Measurements from ENCODE around the gene CORO7.

- TF ChIP-seq, protein P1, sequence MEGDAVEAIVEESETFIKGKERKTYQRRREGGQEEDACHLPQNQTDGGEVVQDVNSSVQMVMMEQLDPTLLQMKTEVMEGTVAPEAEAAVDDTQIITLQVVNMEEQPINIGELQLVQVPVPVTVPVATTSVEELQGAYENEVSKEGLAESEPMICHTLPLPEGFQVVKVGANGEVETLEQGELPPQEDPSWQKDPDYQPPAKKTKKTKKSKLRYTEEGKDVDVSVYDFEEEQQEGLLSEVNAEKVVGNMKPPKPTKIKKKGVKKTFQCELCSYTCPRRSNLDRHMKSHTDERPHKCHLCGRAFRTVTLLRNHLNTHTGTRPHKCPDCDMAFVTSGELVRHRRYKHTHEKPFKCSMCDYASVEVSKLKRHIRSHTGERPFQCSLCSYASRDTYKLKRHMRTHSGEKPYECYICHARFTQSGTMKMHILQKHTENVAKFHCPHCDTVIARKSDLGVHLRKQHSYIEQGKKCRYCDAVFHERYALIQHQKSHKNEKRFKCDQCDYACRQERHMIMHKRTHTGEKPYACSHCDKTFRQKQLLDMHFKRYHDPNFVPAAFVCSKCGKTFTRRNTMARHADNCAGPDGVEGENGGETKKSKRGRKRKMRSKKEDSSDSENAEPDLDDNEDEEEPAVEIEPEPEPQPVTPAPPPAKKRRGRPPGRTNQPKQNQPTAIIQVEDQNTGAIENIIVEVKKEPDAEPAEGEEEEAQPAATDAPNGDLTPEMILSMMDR (IDR thresholded peaks at IDR 0.05; ENCODE audit: low read depth, low read length): no peak
- TF ChIP-seq EZH2phosphoT487 (IDR thresholded peaks at IDR 0.05; ENCODE audit: low read depth): no peak
These were observed 61.6 kb downstream of the CORO7 start for GRCh38 chr16:4354512-4355409.

Measured in OCI-LY3 (cell line).